GM18907 (cell line): ENCODE results near the gene FBN2.
A peak's percentile ranks its signal among the peaks of the same experiment; 100 is the strongest.
"Not testable (repeated sequence)": the region's sequence is repeated elsewhere in the genome, so short reads cannot be mapped to it uniquely, and the experiment has no call there.

ENCODE experiments used
- ATAC-seq: cut with Tn5 transposase; IDR thresholded peaks from one replicate; pipeline ENCODE4 v1.9.1; 2021; ENCODE audit warnings: mild to moderate bottlenecking, moderate library complexity; ENCODE audit not compliant: unreplicated experiment

Gene FBN2

GRCh38 chr5:128432913-128433440, 105.1 kb downstream of the FBN2 start:
- ATAC-seq = no peak

GRCh38 chr5:128427921-128428320, 110.1 kb downstream of the FBN2 start:
- ATAC-seq = no peak

GRCh38 chr5:128426090-128426534, 111.9 kb downstream of the FBN2 start:
- ATAC-seq = peak; percentile 91

GRCh38 chr5:128424646-128425045, 113.4 kb downstream of the FBN2 start:
- no peak for ATAC-seq

GRCh38 chr5:128422612-128423011, 115.4 kb downstream of the FBN2 start:
- ATAC-seq = no peak

- ATAC-seq = no peak
These were observed 123.6 kb downstream of the FBN2 start for GRCh38 chr5:128414469-128414868.

- no peak for ATAC-seq
These were observed 124.7 kb downstream of the FBN2 start for GRCh38 chr5:128413356-128413755.

GRCh38 chr5:128412145-128412930, 125.7 kb downstream of the FBN2 start:
- ATAC-seq = no peak

GRCh38 chr5:128409166-128409800, 128.8 kb downstream of the FBN2 start:
- no peak for ATAC-seq

- no peak for ATAC-seq
These were observed 129.4 kb downstream of the FBN2 start for GRCh38 chr5:128408622-128409021.

- no peak for ATAC-seq
These were observed 130.1 kb downstream of the FBN2 start for GRCh38 chr5:128407944-128408343.

GRCh38 chr5:128406803-128407202, 131.2 kb downstream of the FBN2 start:
- ATAC-seq = no peak

- ATAC-seq = no peak
These were observed 132.9 kb downstream of the FBN2 start for GRCh38 chr5:128405159-128405558.

GRCh38 chr5:128403333-128403732, 134.7 kb downstream of the FBN2 start:
- ATAC-seq = no peak

GRCh38 chr5:128402506-128402905, 135.5 kb downstream of the FBN2 start:
- ATAC-seq = no peak

- not testable (repeated sequence) for ATAC-seq
These were observed 137.3 kb downstream of the FBN2 start for GRCh38 chr5:128400766-128401165.

- ATAC-seq = no peak
These were observed 138.9 kb downstream of the FBN2 start for GRCh38 chr5:128399111-128399510.

GRCh38 chr5:128397876-128398275, 140.2 kb downstream of the FBN2 start:
- no peak for ATAC-seq

GRCh38 chr5:128395073-128395472, 143.0 kb downstream of the FBN2 start:
- ATAC-seq = no peak

GRCh38 chr5:128384068-128384467, 154.0 kb downstream of the FBN2 start:
- no peak for ATAC-seq

GRCh38 chr5:128380337-128380736, 157.7 kb downstream of the FBN2 start:
- no peak for ATAC-seq

- no peak for ATAC-seq
These were observed 159.4 kb downstream of the FBN2 start for GRCh38 chr5:128378632-128379031.
